Measurements from ENCODE around the gene CCDC54. TPM values are rescaled to one million over a fixed set of nuclear protein-coding genes. Genes with fewer than 3 reads are reported as not detected.
"Not testable (repeated sequence)": the region's sequence is repeated elsewhere in the genome, so short reads cannot be mapped to it uniquely, and the experiment has no call there.

Gene CCDC54
- not detected in 2 replicates for total RNA-seq (2014; rRNA removed; shearing (Covaris generic))

DNA sequence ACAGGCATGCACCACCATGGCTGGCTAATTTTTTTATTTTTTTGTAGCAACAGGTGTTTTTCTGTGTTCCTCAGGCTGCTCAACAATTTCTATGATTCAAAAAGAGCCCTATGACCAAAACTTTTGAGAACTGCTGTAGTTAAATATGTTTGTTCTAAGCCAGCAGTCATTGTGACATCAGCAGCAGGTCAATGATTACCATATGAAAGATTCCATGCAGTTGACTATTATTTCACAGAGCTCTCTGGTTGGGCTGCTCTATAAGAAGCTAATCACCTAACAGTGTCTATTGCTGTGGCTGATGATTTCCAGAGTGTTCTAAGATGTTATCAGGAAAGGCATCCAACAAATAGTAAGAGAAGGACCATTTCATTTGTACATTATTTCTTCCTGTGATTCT is at the start of gene CCDC54:
Gene CCDC54 (plus strand): TSS at position 289 of the 400 bp plus-strand sequence. CDS start 149 bp downstream, outside the sequence.
- in situ Hi-C loops (cut with HindIII; ENCODE audit: low sequenced_read_pairs) = no loop called here

GRCh38 chr3:107328069-107328468 is 49.2 kb upstream of the CCDC54 start:
- in situ Hi-C loops (cut with HindIII; ENCODE audit: low sequenced_read_pairs) = no loop called here
- DNase-seq (ENCODE audit: low spot score) = no peak

More for the DNA sequence above, at the start of gene CCDC54:
- DNase-seq (ENCODE audit: low spot score) = no peak

GRCh38 chr3:107329088-107329487 is 48.2 kb upstream of the CCDC54 start:
- no peak for DNase-seq (ENCODE audit: low spot score)
- in situ Hi-C loops (cut with HindIII; ENCODE audit: low sequenced_read_pairs) = no loop called here

GRCh38 chr3:107339690-107340089 is 37.5 kb upstream of the CCDC54 start:
- DNase-seq (ENCODE audit: low spot score); in situ Hi-C loops (cut with HindIII; ENCODE audit: low sequenced_read_pairs): not testable (repeated sequence)

GRCh38 chr3:107344722-107345121 is 32.5 kb upstream of the CCDC54 start:
- no peak for DNase-seq (ENCODE audit: low spot score)
- in situ Hi-C loops (cut with HindIII; ENCODE audit: low sequenced_read_pairs) = no loop called here

GRCh38 chr3:107345822-107346405 is 31.3 kb upstream of the CCDC54 start:
- in situ Hi-C loops (cut with HindIII; ENCODE audit: low sequenced_read_pairs) = no loop called here
- DNase-seq (ENCODE audit: low spot score) = no peak

- DNase-seq (ENCODE audit: low spot score) = no peak
- in situ Hi-C loops (cut with HindIII; ENCODE audit: low sequenced_read_pairs) = no loop called here
Measured at GRCh38 chr3:107346564-107346963, 30.7 kb upstream of the CCDC54 start.

GRCh38 chr3:107347751-107348150 is 29.5 kb upstream of the CCDC54 start:
- in situ Hi-C loops (cut with HindIII; ENCODE audit: low sequenced_read_pairs) = no loop called here
- DNase-seq (ENCODE audit: low spot score) = no peak

DNA sequence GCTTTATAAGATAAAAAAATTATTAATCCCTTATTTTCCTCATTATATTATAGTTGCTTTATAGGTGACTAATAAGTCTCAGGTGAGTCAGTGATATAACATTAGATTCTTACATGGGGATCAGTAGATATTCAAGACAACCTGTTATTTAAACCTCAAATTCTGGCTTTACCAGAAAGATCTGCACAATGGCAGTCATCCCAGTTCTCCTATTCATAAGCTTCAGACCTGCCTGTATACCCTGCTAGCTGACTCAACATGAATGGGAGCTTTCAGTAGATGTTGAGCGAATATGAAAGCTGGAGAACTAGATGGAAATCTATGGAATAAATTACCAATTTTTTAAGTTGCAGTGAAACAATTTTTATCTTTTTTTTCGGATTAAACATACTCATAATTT is 20.5 kb upstream of the CCDC54 start:
- in situ Hi-C loops (cut with HindIII; ENCODE audit: low sequenced_read_pairs) = no loop called here
- DNase-seq (ENCODE audit: low spot score) = no peak

DNA sequence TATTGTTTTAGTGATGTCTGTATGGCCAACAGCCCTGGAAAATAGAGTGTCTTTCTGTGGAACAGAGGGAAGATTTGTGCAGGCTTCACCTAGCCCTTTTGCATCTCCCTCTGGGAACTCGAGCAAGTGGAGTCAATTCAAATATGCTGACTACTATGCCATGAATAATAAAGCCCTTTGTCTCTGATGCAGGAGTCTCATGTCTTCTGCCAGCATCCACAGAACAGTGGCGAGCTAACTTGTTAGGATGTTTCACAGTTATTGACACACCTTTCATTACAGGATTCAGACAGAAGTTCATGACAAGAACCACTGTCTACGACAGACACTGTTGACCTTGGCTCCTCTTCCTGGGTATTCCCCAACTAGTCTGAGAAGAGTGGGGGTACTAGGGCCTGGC is 15.6 kb upstream of the CCDC54 start:
- in situ Hi-C loops (cut with HindIII; ENCODE audit: low sequenced_read_pairs) = no loop called here
- DNase-seq (ENCODE audit: low spot score) = no peak

DNA sequence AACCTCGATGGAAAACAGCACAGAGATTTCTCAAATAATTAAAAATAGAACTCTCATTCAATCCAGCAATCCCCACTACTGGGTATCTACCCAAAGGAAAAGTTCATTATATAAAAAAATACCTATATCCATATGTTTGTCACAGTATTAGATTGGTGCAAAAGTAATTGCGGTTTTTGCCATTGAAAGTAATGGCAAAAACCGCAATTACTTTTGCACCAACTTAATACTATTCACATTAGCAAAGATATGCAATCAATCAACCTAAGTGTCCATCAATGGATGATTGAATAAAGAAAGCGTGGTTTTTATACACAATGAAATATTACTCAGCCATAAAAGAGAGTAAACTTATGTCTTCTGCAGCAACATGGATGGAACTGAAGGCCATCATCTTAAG is 12.2 kb upstream of the CCDC54 start:
- no peak for DNase-seq (ENCODE audit: low spot score)
- in situ Hi-C loops (cut with HindIII; ENCODE audit: low sequenced_read_pairs) = no loop called here

DNA sequence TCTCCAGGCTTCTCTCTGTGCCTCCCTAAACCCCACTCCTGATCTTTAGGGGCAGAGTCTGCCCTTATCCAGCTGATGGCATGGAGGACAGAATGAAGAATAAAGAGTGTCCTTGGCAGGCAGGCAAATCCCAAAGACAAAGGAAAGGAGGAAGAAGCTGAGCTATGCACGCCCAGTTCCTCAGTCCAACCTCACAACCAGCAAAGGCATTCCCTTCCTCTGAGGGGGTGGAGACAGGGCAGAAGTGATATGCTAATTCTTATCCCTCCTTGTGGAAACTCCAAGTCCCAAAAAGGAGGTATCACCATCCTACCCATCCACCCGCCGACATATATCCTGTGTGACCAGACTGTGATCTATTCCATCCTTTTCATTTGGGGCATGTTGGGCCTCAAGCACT is 10.5 kb upstream of the CCDC54 start:
- DNase-seq (ENCODE audit: low spot score) = no peak
- in situ Hi-C loops (cut with HindIII; ENCODE audit: low sequenced_read_pairs) = no loop called here

- no peak for DNase-seq (ENCODE audit: low spot score)
Measured at GRCh38 chr3:107367353-107367752, 9.9 kb upstream of the CCDC54 start.

GRCh38 chr3:107368654-107369398 is 8.4 kb upstream of the CCDC54 start:
- no peak for DNase-seq (ENCODE audit: low spot score)
- in situ Hi-C loops (cut with HindIII; ENCODE audit: low sequenced_read_pairs) = no loop called here

More at GRCh38 chr3:107367353-107367752, 9.9 kb upstream of the CCDC54 start:
- in situ Hi-C loops (cut with HindIII; ENCODE audit: low sequenced_read_pairs) = no loop called here

- in situ Hi-C loops (cut with HindIII; ENCODE audit: low sequenced_read_pairs) = no loop called here
- no peak for DNase-seq (ENCODE audit: low spot score)
Measured at GRCh38 chr3:107369791-107370190, 7.4 kb upstream of the CCDC54 start.

GRCh38 chr3:107370907-107371306 is 6.3 kb upstream of the CCDC54 start:
- in situ Hi-C loops (cut with HindIII; ENCODE audit: low sequenced_read_pairs) = no loop called here
- DNase-seq (ENCODE audit: low spot score) = no peak

DNA sequence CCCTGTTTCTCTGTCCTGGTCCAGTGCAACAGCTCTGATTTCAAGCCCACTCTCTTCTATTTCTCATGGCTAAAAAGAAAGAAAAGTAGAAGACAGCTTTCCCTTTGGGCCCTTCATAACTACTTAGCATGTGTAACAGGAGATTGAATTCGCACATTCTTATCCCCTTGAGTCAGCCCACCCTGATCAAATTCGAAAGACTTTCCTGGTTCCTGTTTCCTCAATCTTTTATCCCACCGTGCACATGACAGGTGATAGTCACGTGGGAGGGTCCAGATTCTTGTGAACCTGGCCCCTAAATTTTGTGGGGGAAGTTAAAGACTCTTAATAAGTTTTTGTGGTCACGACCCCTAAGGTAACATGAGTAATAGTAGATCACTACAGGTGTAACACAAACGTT is 4.7 kb upstream of the CCDC54 start:
- in situ Hi-C loops (cut with HindIII; ENCODE audit: low sequenced_read_pairs) = no loop called here
- DNase-seq (ENCODE audit: low spot score) = no peak

DNA sequence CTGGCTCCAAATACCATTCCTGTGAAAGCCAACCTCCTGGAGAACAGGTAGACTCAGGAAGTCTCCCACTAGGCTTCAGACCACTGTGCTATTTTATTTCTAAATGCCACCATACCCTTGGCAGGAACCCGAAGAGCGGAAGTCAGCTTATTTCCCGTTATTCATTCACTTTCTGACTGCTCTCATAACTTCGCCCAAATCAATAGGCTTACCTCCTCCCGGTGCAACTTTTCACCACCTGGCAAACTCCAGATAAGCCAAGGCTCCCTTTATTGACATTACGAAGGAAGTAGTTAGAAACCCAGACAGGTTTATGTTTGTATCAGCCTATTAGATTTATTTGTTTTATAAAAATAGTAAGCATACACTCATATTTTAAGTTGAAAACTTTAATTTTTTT is 3.3 kb upstream of the CCDC54 start:
- in situ Hi-C loops (cut with HindIII; ENCODE audit: low sequenced_read_pairs) = no loop called here
- no peak for DNase-seq (ENCODE audit: low spot score)

DNA sequence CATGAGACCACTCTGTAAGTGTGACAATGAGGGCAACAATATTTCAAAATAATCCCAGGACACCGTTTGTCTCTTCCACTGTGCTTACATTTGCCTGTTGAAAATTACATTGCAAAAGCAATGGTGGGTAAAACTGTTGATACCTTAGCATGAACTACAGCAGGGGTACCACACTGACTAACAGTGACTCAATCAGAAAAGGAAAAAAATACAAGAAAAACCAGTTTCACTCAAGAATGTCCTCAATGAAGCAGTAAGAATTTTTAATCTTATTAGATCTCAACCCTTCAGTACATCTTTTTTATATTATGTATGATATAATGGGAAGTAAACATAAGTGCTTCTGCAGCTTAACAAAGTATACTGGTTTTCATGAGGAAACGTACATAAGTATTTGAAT is 1.6 kb upstream of the CCDC54 start:
- in situ Hi-C loops (cut with HindIII; ENCODE audit: low sequenced_read_pairs) = no loop called here
- DNase-seq (ENCODE audit: low spot score) = no peak

GRCh38 chr3:107382631-107383030 is 5.4 kb downstream of the CCDC54 start:
- DNase-seq (ENCODE audit: low spot score) = no peak
- in situ Hi-C loops (cut with HindIII; ENCODE audit: low sequenced_read_pairs) = no loop called here

DNA sequence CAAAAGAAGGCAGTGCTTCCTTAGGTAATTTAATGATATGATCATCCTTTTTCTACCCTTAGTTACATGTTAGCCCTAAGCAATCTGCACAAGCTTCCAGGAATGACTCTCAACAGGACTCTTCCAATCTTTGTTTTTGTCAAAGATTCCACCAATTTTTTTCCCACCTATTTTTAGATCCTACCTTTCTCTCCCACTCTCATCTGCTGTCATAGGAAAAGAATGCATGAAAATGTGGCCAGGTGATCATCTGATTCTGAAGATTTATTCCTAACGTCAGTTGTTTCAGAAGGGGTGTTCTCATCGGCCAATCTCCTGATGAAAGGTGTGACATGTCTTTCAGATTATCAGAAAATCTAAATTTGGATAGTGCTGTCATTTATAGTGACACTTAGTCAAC is 7.2 kb downstream of the CCDC54 start:
- DNase-seq (ENCODE audit: low spot score) = no peak
- in situ Hi-C loops (cut with HindIII; ENCODE audit: low sequenced_read_pairs) = no loop called here

All from G401 (cell line).